Neural cell (in vitro differentiated cells): ENCODE measurements around the gene GNB1. TPM values are rescaled to one million over a fixed set of nuclear protein-coding genes. Genes with fewer than 3 reads are reported as not detected.

Experiments used
- H2AFZ ChIP-seq: fragments of 200-600, 300-800 bp; sonication (generic), shearing (Covaris generic); 2 replicates; pipeline ENCODE4 v1.6.0; 2014; ENCODE audit warnings: low read depth, mild to moderate bottlenecking, antibody characterized with exemption, low read length, moderate library complexity
- H3F3A ChIP-seq: fragments of 200-600 bp; shearing (Covaris generic); 2 replicates; pipeline ENCODE4 v1.6.1; 2016; ENCODE audit warnings: mild to moderate bottlenecking, moderate library complexity, mixed read lengths, antibody characterized with exemption, low read length; ENCODE audit not compliant: insufficient read depth, poor library complexity, severe bottlenecking
- H3K27ac ChIP-seq: fragments of 200-600, 300-800 bp; sonication (generic), shearing (Covaris generic); 2 replicates; pipeline ENCODE4 v1.5.1; 2014; ENCODE audit warnings: mild to moderate bottlenecking, low read length, moderate library complexity
- H3K27me3 ChIP-seq: fragments of 300-800, 200-600 bp; sonication (generic), shearing (Covaris generic); 2 replicates; pipeline ENCODE4 v1.6.0; 2014; ENCODE audit warnings: mild to moderate bottlenecking, low read depth, low read length, moderate library complexity; ENCODE audit not compliant: insufficient read depth
- H3K36me3 ChIP-seq: fragments of 300-800, 200-600 bp; sonication (generic), shearing (Covaris generic); 2 replicates; pipeline ENCODE4 v1.5.1; 2014; ENCODE audit warnings: mild to moderate bottlenecking, antibody characterized with exemption, low read length, moderate library complexity; ENCODE audit not compliant: insufficient read depth
- H3K4me2 ChIP-seq: fragments of 300-800, 200-600 bp; sonication (generic), shearing (Covaris generic); 2 replicates; pipeline ENCODE4 v1.6.0; 2014; ENCODE audit warnings: mild to moderate bottlenecking, low read length
- H3K4me3 ChIP-seq: fragments of 300-800, 200-600 bp; sonication (generic), shearing (Covaris generic); 2 replicates; pipeline ENCODE4 v1.5.1; 2014; ENCODE audit warnings: mild to moderate bottlenecking, low read length, moderate library complexity
- H3K79me2 ChIP-seq: fragments of 200-600 bp; shearing (Covaris generic); replicated peaks from 2 replicates; pipeline ENCODE4 v1.6.0; 2014; ENCODE audit warnings: mild to moderate bottlenecking, low read length, moderate library complexity; ENCODE audit not compliant: insufficient read depth
- H3K9ac ChIP-seq: fragments of 300-800, 200-600 bp; sonication (generic), shearing (Covaris generic); 2 replicates; pipeline ENCODE4 v1.6.1; 2016; ENCODE audit warnings: mild to moderate bottlenecking, low read length, mixed read lengths
- H3K9me2 ChIP-seq: fragments of 200-600 bp; shearing (Covaris generic); 2 replicates; pipeline ENCODE4 v1.6.1; 2016; ENCODE audit warnings: mild to moderate bottlenecking, low read length, mixed read lengths; ENCODE audit not compliant: insufficient read depth
- H3K9me3 ChIP-seq: fragments of 200-600, 300-800 bp; sonication (generic), shearing (Covaris generic); 2 replicates; pipeline ENCODE4 v1.6.1; 2016; ENCODE audit warnings: mild to moderate bottlenecking, mixed run types, low read length, moderate library complexity, mixed read lengths
- H4K20me1 ChIP-seq: fragments of 200-600 bp; shearing (Covaris generic); 2 replicates; pipeline ENCODE4 v1.6.1; 2016; ENCODE audit warnings: mild to moderate bottlenecking, mixed run types; ENCODE audit not compliant: insufficient read depth
- EP300 ChIP-seq: fragments of 450-650 bp; conservative IDR thresholded peaks from 2 replicates; pipeline ENCODE4 v1.6.1; 2014; ENCODE audit warnings: antibody characterized with exemption, mild to moderate bottlenecking, moderate library complexity; ENCODE audit not compliant: poor library complexity, severe bottlenecking
- EZH2 ChIP-seq: fragments of 200-600, 300-800 bp; shearing (Covaris generic), sonication (generic); IDR thresholded peaks from 2 replicates; pipeline ENCODE4 v1.6.1; 2014; ENCODE audit warnings: antibody characterized with exemption, low read length, borderline replicate concordance, mild to moderate bottlenecking; ENCODE audit not compliant: insufficient read depth, poor library complexity, severe bottlenecking
- MXI1 ChIP-seq: fragments of 450-650 bp; conservative IDR thresholded peaks from 2 replicates; pipeline ENCODE4 v1.6.1; 2014; ENCODE audit warnings: antibody characterized with exemption, mild to moderate bottlenecking; ENCODE audit not compliant: poor library complexity, severe bottlenecking
- POLR2AphosphoS5 ChIP-seq: IDR thresholded peaks from 2 replicates; pipeline ENCODE4 v1.6.1; 2012
- RAD21 ChIP-seq: fragments of 450-650 bp; conservative IDR thresholded peaks from 2 replicates; pipeline ENCODE4 v1.6.1; 2014; ENCODE audit warnings: antibody characterized with exemption, mild to moderate bottlenecking, moderate library complexity
- REST ChIP-seq: IDR thresholded peaks from 2 replicates; pipeline ENCODE4 v1.6.1; 2012; ENCODE audit warnings: borderline replicate concordance
- SMC3 ChIP-seq: fragments of 450-650 bp; conservative IDR thresholded peaks from 2 replicates; pipeline ENCODE4 v1.6.1; 2014; ENCODE audit warnings: antibody characterized with exemption, mild to moderate bottlenecking, moderate library complexity; ENCODE audit not compliant: poor library complexity
- TAF1 ChIP-seq: IDR thresholded peaks from 2 replicates; pipeline ENCODE4 v1.6.1; 2012; ENCODE audit warnings: low read depth
- polyA plus RNA-seq: library from polyadenylated mRNA; depleted of rRNA; stranded (reverse); fragments of >200 nt; gene quantifications from 2 replicates; pipeline ENCODE4 v1.2.3, GENCODE V29; 2014
- TF ChIP-seq, protein P1 (sequence below): fragments of 450-650 bp; IDR thresholded peaks from 2 replicates; pipeline ENCODE4 v1.5.1; 2014; ENCODE audit warnings: antibody characterized with exemption, mild to moderate bottlenecking, moderate library complexity; ENCODE audit not compliant: poor library complexity, severe bottlenecking

Gene GNB1
- polyA plus RNA-seq, 1 donor from 2014 or later: 325 TPM

- Histone ChIP-seq H2AFZ (no peak overlapping the region), H3K4me3 (no peak overlapping the region), H3K27me3 (no peaks in the 10 kb centered on the region), H3F3A (no peaks in the 10 kb centered on the region), H4K20me1 (no peaks in the 10 kb centered on the region), H3K4me2 (no peak overlapping the region), H3K9me2 (no peaks in the 10 kb centered on the region), H3K9ac (no peak overlapping the region), H3K79me2 (no peaks in the 10 kb centered on the region), H3K9me3 (no peaks in the 10 kb centered on the region), H3K36me3 (no peaks in the 10 kb centered on the region), H3K27ac (no peak overlapping the region)
- no peak for TF ChIP-seq EP300
- TF ChIP-seq SMC3: no peak
- TF ChIP-seq MXI1: no peak
- TF ChIP-seq POLR2AphosphoS5: no peak
- no peak for TF ChIP-seq TAF1
- no peak for TF ChIP-seq RAD21
- TF ChIP-seq EZH2: no peak
- no peak for TF ChIP-seq REST
- TF ChIP-seq, protein P1, sequence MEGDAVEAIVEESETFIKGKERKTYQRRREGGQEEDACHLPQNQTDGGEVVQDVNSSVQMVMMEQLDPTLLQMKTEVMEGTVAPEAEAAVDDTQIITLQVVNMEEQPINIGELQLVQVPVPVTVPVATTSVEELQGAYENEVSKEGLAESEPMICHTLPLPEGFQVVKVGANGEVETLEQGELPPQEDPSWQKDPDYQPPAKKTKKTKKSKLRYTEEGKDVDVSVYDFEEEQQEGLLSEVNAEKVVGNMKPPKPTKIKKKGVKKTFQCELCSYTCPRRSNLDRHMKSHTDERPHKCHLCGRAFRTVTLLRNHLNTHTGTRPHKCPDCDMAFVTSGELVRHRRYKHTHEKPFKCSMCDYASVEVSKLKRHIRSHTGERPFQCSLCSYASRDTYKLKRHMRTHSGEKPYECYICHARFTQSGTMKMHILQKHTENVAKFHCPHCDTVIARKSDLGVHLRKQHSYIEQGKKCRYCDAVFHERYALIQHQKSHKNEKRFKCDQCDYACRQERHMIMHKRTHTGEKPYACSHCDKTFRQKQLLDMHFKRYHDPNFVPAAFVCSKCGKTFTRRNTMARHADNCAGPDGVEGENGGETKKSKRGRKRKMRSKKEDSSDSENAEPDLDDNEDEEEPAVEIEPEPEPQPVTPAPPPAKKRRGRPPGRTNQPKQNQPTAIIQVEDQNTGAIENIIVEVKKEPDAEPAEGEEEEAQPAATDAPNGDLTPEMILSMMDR: no peak
Measured at GRCh38 chr1:1903224-1903623, 12.3 kb upstream of the GNB1 start.

GRCh38 chr1:1901641-1902294 is 10.9 kb upstream of the GNB1 start:
- H3K36me3 ChIP-seq: no peaks in the 10 kb centered on the region
- H4K20me1 ChIP-seq: no peaks in the 10 kb centered on the region
- H3K9me3 ChIP-seq: no peaks in the 10 kb centered on the region
- no peaks in the 10 kb centered on the region for H3K9me2 ChIP-seq
- no peak for TF ChIP-seq MXI1
- no peak for TF ChIP-seq EP300
- no peak for TF ChIP-seq EZH2
- TF ChIP-seq POLR2AphosphoS5: no peak
- no peak for TF ChIP-seq SMC3
- no peak for TF ChIP-seq RAD21
- TF ChIP-seq, protein P1: no peak
- TF ChIP-seq TAF1: no peak
- no peak for TF ChIP-seq REST
- no peak overlapping the region for H3K4me3 ChIP-seq
- H3K27me3 ChIP-seq: no peaks in the 10 kb centered on the region
- H2AFZ ChIP-seq: no peak overlapping the region
- H3F3A ChIP-seq: no peaks in the 10 kb centered on the region
- H3K9ac ChIP-seq: no peak overlapping the region
- H3K79me2 ChIP-seq: no peaks in the 10 kb centered on the region
- no peak overlapping the region for H3K27ac ChIP-seq
- H3K4me2 ChIP-seq: no peak overlapping the region
